ENCODE results near the gene MED31.
A peak's percentile ranks its signal among the peaks of the same experiment; 100 is the strongest.
"Not testable (repeated sequence)": the region's sequence is repeated elsewhere in the genome, so short reads cannot be mapped to it uniquely, and the experiment has no call there.

Gene MED31

GRCh38 chr17:6668219-6668618, 16.8 kb upstream of the MED31 start:
- no peak for ATAC-seq
- H3K4me3 Mint-ChIP-seq: no peak overlapping the region
- H3K27me3 Mint-ChIP-seq: no peaks in the 10 kb centered on the region
- H3K4me1 Mint-ChIP-seq: peaks cover 11% of the 10 kb centered on the region
- peaks cover 12% of the 10 kb centered on the region for H3K36me3 Mint-ChIP-seq
- no peak overlapping the region for H3K27ac Mint-ChIP-seq
- H3K9me3 Mint-ChIP-seq: no peaks in the 10 kb centered on the region

- H3K27ac Mint-ChIP-seq: no peak overlapping the region
- H3K4me1 Mint-ChIP-seq: peaks cover 16% of the 10 kb centered on the region
- peaks cover 16% of the 10 kb centered on the region for H3K36me3 Mint-ChIP-seq
- peak; percentile 31 for ATAC-seq
- no peaks in the 10 kb centered on the region for H3K27me3 Mint-ChIP-seq
- no peaks in the 10 kb centered on the region for H3K9me3 Mint-ChIP-seq
- H3K4me3 Mint-ChIP-seq: no peak overlapping the region
Observed at GRCh38 chr17:6667516-6667915, 16.1 kb upstream of the MED31 start.

- Mint-ChIP-seq H3K36me3 (peaks cover 14% of the 10 kb centered on the region), H3K4me3 (no peak overlapping the region), H3K27ac (no peak overlapping the region), H3K9me3 (no peaks in the 10 kb centered on the region), H3K27me3 (no peaks in the 10 kb centered on the region), H3K4me1 (peaks cover 23% of the 10 kb centered on the region)
- ATAC-seq: no peak
Observed at GRCh38 chr17:6666557-6666956, 15.2 kb upstream of the MED31 start.

GRCh38 chr17:6666077-6666521, 14.7 kb upstream of the MED31 start:
- H3K36me3 Mint-ChIP-seq: peaks cover 10% of the 10 kb centered on the region
- ATAC-seq: peak; percentile 70

GRCh38 chr17:6663200-6663599, 11.8 kb upstream of the MED31 start:
- H3K4me1 Mint-ChIP-seq: peaks cover 47% of the 10 kb centered on the region
- not testable (repeated sequence) for H3K27me3 Mint-ChIP-seq, H3K36me3 Mint-ChIP-seq, H3K9me3 Mint-ChIP-seq, ATAC-seq, H3K27ac Mint-ChIP-seq, H3K4me3 Mint-ChIP-seq

More at GRCh38 chr17:6666077-6666521, 14.7 kb upstream of the MED31 start:
- no peaks in the 10 kb centered on the region for H3K27me3 Mint-ChIP-seq
- peaks cover 28% of the 10 kb centered on the region for H3K4me1 Mint-ChIP-seq
- H3K4me3 Mint-ChIP-seq: no peak overlapping the region
- no peak overlapping the region for H3K27ac Mint-ChIP-seq
- no peaks in the 10 kb centered on the region for H3K9me3 Mint-ChIP-seq

GRCh38 chr17:6661464-6661848, 10.1 kb upstream of the MED31 start:
- H3K4me1 Mint-ChIP-seq: peaks cover 52% of the 10 kb centered on the region
- no peaks in the 10 kb centered on the region for H3K9me3 Mint-ChIP-seq
- H3K36me3 Mint-ChIP-seq: peaks cover 10% of the 10 kb centered on the region
- peak overlapping the region; percentile 59 for H3K27ac Mint-ChIP-seq
- peak overlapping the region; percentile 58 for H3K4me3 Mint-ChIP-seq
- ATAC-seq: no peak
- no peaks in the 10 kb centered on the region for H3K27me3 Mint-ChIP-seq

GRCh38 chr17:6660805-6661463, 9.5 kb upstream of the MED31 start:
- Mint-ChIP-seq H3K27me3 (no peaks in the 10 kb centered on the region), H3K36me3 (peaks cover 10% of the 10 kb centered on the region), H3K4me3 (peak overlapping the region; percentile 58), H3K27ac (peak overlapping the region; percentile 59), H3K9me3 (no peaks in the 10 kb centered on the region), H3K4me1 (peaks cover 52% of the 10 kb centered on the region)
- peak; percentile 94 for ATAC-seq

- Mint-ChIP-seq H3K9me3 (no peaks in the 10 kb centered on the region), H3K27ac (peak overlapping the region; percentile 59)
- ATAC-seq: no peak
Observed at GRCh38 chr17:6660101-6660500, 8.7 kb upstream of the MED31 start.

GRCh38 chr17:6658411-6658810, 7.0 kb upstream of the MED31 start:
- Mint-ChIP-seq H3K4me3 (peak overlapping the region; percentile 13), H3K27ac (peak overlapping the region; percentile 89), H3K36me3 (peaks cover 13% of the 10 kb centered on the region), H3K4me1 (peaks cover 63% of the 10 kb centered on the region)
- ATAC-seq, H3K9me3 Mint-ChIP-seq, H3K27me3 Mint-ChIP-seq: not testable (repeated sequence)

More at GRCh38 chr17:6660101-6660500, 8.7 kb upstream of the MED31 start:
- Mint-ChIP-seq H3K4me3 (peak overlapping the region; percentile 59), H3K36me3 (peaks cover 10% of the 10 kb centered on the region), H3K4me1 (peaks cover 52% of the 10 kb centered on the region), H3K27me3 (no peaks in the 10 kb centered on the region)

- H3K27ac Mint-ChIP-seq: peak overlapping the region; percentile 89
- H3K9me3 Mint-ChIP-seq: no peaks in the 10 kb centered on the region
- peak overlapping the region; percentile 96 for H3K4me3 Mint-ChIP-seq
- peaks cover 13% of the 10 kb centered on the region for H3K36me3 Mint-ChIP-seq
- peaks cover 68% of the 10 kb centered on the region for H3K4me1 Mint-ChIP-seq
- ATAC-seq: no peak
- no peaks in the 10 kb centered on the region for H3K27me3 Mint-ChIP-seq
Observed at GRCh38 chr17:6657633-6658287, 6.4 kb upstream of the MED31 start.

- Mint-ChIP-seq H3K4me1 (peaks cover 65% of the 10 kb centered on the region), H3K27ac (peak overlapping the region; percentile 89), H3K36me3 (peaks cover 11% of the 10 kb centered on the region), H3K4me3 (peak overlapping the region; percentile 96)
- ATAC-seq: peak; percentile 84
- not testable (repeated sequence) for H3K9me3 Mint-ChIP-seq, H3K27me3 Mint-ChIP-seq
Observed at GRCh38 chr17:6656797-6657632, 5.6 kb upstream of the MED31 start.

- H3K9me3 Mint-ChIP-seq, ATAC-seq, H3K27ac Mint-ChIP-seq, H3K27me3 Mint-ChIP-seq: not testable (repeated sequence)
- peaks cover 57% of the 10 kb centered on the region for H3K4me1 Mint-ChIP-seq
- peaks cover 11% of the 10 kb centered on the region for H3K36me3 Mint-ChIP-seq
- peak overlapping the region; percentile 68 for H3K4me3 Mint-ChIP-seq
Observed at GRCh38 chr17:6655732-6656361, 4.4 kb upstream of the MED31 start.

- Mint-ChIP-seq H3K27ac (no peak overlapping the region), H3K4me1 (peaks cover 57% of the 10 kb centered on the region), H3K9me3 (no peaks in the 10 kb centered on the region), H3K4me3 (no peak overlapping the region), H3K27me3 (no peaks in the 10 kb centered on the region), H3K36me3 (peaks cover 11% of the 10 kb centered on the region)
- no peak for ATAC-seq
Observed at GRCh38 chr17:6654841-6655731, 3.7 kb upstream of the MED31 start.

GRCh38 chr17:6651919-6652452, 581 bp upstream of the MED31 start:
- H3K4me1 Mint-ChIP-seq: peaks cover 58% of the 10 kb centered on the region
- H3K4me3 Mint-ChIP-seq: peak overlapping the region; percentile 99
- H3K9me3 Mint-ChIP-seq: no peaks in the 10 kb centered on the region
- peaks cover 15% of the 10 kb centered on the region for H3K36me3 Mint-ChIP-seq
- peak; percentile 4 for ATAC-seq
- peak overlapping the region; percentile 51 for H3K27ac Mint-ChIP-seq
- H3K27me3 Mint-ChIP-seq: no peaks in the 10 kb centered on the region
